GM12873 (cell line): Measurements from ENCODE around the gene FLT3.

Source experiments
- CTCF ChIP-seq: IDR thresholded peaks from 2 replicates; pipeline ENCODE4 v1.5.1; 2012; ENCODE audit warnings: low read depth, mild to moderate bottlenecking, moderate library complexity, low read length, control low read depth; ENCODE audit not compliant: insufficient read depth; ENCODE audit errors: missing control alignments

The FLT3 gene

DNA sequence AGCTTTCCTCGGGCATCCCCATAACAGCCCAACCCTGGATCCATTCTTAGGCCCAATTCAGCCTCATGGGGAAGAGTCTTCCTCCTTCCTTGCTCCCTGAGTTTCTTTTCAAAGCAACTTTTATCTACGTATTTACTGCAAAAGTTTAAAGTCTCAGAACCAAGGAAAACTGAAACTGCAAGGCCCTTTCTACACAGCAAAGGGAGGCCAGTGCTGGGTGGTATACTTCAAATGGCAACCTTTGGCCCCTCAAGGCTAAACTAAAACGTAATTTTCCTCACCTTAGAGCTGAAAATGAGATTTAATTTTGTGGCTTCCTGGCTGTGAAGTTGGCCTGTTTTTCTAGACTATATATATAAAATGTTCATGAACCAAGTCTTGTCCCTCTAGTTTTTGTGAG lies 136.9 kb downstream of the FLT3 start:
- no peak for TF ChIP-seq CTCF

DNA sequence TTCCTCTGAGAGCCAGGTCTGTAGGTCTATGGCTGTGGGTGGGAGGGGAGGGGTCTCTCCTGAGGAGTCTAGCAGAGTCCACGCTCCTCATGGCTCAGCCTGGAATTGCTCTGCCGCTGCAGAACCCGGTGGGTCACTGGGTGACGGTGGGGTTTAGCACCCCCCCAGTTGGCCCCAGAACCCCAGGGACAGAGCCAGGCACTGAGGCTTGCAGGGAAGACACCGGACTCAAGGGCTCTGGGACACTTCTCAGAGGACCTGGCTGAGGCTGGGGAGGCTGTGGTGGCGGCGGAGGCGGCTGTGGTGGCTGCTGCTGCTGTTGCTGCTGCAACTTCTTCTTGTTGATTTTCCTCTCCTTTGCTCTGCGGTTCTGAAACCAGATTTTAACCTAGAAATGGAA lies 137.4 kb downstream of the FLT3 start:
- no peak for TF ChIP-seq CTCF

DNA sequence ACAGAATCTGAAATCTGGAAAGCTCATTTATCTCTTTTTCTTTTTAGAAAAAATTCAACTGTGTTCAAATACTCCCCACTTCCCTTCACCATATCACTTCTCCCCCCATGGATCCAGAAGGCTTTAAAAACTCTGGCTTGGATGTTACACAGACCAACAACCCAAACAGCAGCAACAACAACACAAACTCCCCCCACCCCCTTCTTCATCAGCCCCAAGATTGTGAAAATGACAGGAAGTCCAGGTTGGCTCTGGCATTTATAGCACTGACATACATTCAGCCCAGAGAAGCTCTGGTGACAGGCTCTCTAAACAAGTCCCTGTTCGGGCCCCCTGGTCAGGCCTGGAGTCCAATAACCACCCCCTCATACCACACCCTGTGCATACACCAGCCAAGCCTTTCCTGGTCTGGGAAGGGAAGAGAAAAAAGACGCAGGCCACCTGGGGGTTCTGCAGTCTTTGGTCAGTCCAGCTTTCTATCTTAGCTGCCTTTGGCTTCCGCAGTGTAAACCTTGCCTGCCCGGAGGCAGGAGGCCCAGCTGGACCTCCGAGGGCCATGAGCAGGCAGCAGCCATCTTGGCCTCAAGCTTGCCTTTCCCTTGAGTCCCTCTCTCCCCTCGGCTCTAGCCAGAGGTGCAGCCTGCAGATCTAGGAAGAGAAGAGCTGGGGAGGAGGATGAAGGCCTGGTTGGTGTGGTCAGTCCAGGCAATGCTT lies 138.1 kb downstream of the FLT3 start:
- TF ChIP-seq CTCF = no peak

- TF ChIP-seq CTCF = no peak
These were observed 138.9 kb downstream of the FLT3 start for GRCh38 chr13:27961227-27962085.

DNA sequence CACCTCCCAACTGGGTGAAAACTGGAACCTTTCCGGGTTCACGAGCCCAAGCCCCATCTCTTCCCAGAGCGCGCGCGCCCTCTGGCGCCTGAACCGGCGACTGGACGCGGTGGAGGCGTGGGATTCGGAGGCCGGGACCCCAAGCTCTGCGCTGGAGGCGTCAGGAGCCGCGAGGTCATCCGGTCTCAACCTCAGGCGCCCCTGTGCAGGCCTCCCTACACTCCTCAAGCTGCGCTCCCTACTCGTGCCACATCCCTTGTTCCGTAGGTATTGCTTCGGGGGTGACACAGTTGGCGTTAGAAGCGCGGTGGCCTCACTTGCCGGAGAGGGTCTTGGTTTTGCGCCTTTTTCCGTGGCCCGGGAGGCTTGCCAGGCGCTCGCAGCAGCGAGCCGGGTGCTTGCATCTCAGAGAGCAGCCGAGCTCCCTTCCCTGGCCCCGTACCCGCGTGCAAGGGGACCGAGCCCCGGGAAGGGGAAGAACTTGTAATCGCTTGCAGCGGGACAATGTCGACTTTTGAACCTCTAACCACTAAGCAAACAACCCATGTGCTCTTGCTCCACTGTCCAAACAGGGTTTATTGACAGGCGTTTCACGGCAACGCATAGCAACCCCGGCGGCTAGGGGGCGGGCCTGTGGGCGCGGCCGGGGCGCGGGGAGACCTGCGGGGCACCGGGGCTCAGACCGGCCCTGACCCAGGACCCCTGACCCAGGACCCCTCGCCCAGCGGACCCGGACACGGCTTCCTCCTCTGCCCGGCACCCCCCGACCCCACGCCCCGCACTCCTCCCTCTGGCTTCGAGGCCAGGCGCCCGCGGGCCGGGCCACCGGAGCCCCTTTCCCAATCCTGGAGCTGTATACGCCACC lies 139.8 kb downstream of the FLT3 start:
- TF ChIP-seq CTCF = peak; percentile 59

- TF ChIP-seq CTCF = no peak
These were observed 140.4 kb downstream of the FLT3 start for GRCh38 chr13:27959976-27960361.
